Upper lobe of right lung (tissue), 1 donor: ENCODE results near the gene FRMD8. TPM values are rescaled to one million over a fixed set of nuclear protein-coding genes. Genes with fewer than 3 reads are reported as not detected.

Source experiments
- ATAC-seq: fragments of 200-7000 bp; cut with Tn5 transposase; one replicate; pipeline ENCODE4 v1.9.1; 2020; ENCODE audit warnings: mild to moderate bottlenecking, moderate library complexity
- DNase-seq: peaks from one replicate; pipeline ENCODE4 v3.0.0-alpha.2; 2020
- H3K27ac ChIP-seq: fragments of 200-600 bp; one replicate; pipeline ENCODE4 v1.8.0; 2022
- H3K27me3 ChIP-seq: fragments of 200-600 bp; one replicate; pipeline ENCODE4 v1.8.0; 2022; ENCODE audit warnings: mild to moderate bottlenecking
- H3K36me3 ChIP-seq: fragments of 200-600 bp; one replicate; pipeline ENCODE4 v1.8.0; 2022
- H3K4me1 ChIP-seq: fragments of 200-600 bp; one replicate; pipeline ENCODE4 v1.8.0; 2022
- H3K4me3 ChIP-seq: fragments of 200-600 bp; one replicate; pipeline ENCODE4 v1.8.0; 2022; ENCODE audit warnings: mild to moderate bottlenecking
- H3K9me3 ChIP-seq: fragments of 200-600 bp; one replicate; pipeline ENCODE4 v1.8.0; 2022
- CTCF ChIP-seq: fragments of 200-600 bp; IDR thresholded peaks from one replicate; pipeline ENCODE4 v1.8.0; 2022; ENCODE audit warnings: antibody characterized with exemption
- intact Hi-C: fragments of 100-400 bp; cut with DNase I; formaldehyde crosslinking; loops from one replicate; pipeline ENCODE4 v1.11.0; 2022
- total RNA-seq: library from RNA; stranded (reverse); fragmentation: NEBNext Ultra II Directional; extraction: Animal tissue kit (Norgen Biotek cat#: 25700); gene quantifications from one replicate; pipeline ENCODE4 v1.2.1, GENCODE V29; 2021
- donor health status: DM: no; HTN: yes; CAD: no; lungs with severe emphysema.

Gene FRMD8
- total RNA-seq, 1 donor from 2014 or later: 37.1 TPM

GRCh38 chr11:65390996-65391395 lies 4.6 kb downstream of the FRMD8 start:
- no peaks in the 10 kb centered on the region for H3K9me3 ChIP-seq
- no peak overlapping the region for H3K4me3 ChIP-seq
- ATAC-seq (peak; percentile 3), DNase-seq (no peak)
- H3K27me3 ChIP-seq: no peaks in the 10 kb centered on the region
- peaks cover 50% of the 10 kb centered on the region for H3K4me1 ChIP-seq
- TF ChIP-seq CTCF: peak; percentile 10
- intact Hi-C loops: no loop called here
- peaks cover 31% of the 10 kb centered on the region for H3K36me3 ChIP-seq
- peak overlapping the region; percentile 67 for H3K27ac ChIP-seq

- DNase-seq (no peak), ATAC-seq (no peak)
- H3K4me1 ChIP-seq: peaks cover 44% of the 10 kb centered on the region
- H3K4me3 ChIP-seq: no peak overlapping the region
- H3K9me3 ChIP-seq: no peaks in the 10 kb centered on the region
- intact Hi-C loops: no loop called here
- no peak overlapping the region for H3K27ac ChIP-seq
- H3K27me3 ChIP-seq: no peaks in the 10 kb centered on the region
- H3K36me3 ChIP-seq: peaks cover 44% of the 10 kb centered on the region
- TF ChIP-seq CTCF: no peak
These were observed 5.9 kb downstream of the FRMD8 start for GRCh38 chr11:65392186-65392829.

- no peak for ATAC-seq
- H3K4me1 ChIP-seq: peaks cover 38% of the 10 kb centered on the region
- H3K36me3 ChIP-seq: peaks cover 50% of the 10 kb centered on the region
- TF ChIP-seq CTCF: no peak
- no peak overlapping the region for H3K27ac ChIP-seq
- intact Hi-C loops: no loop called here
- no peaks in the 10 kb centered on the region for H3K9me3 ChIP-seq
- no peak overlapping the region for H3K4me3 ChIP-seq
- no peaks in the 10 kb centered on the region for H3K27me3 ChIP-seq
- no peak for DNase-seq
These were observed 6.5 kb downstream of the FRMD8 start for GRCh38 chr11:65392899-65393298.

- H3K27me3 ChIP-seq: no peaks in the 10 kb centered on the region
- ATAC-seq (no peak), DNase-seq (no peak)
- H3K4me3 ChIP-seq: no peak overlapping the region
- peaks cover 32% of the 10 kb centered on the region for H3K4me1 ChIP-seq
- peaks cover 57% of the 10 kb centered on the region for H3K36me3 ChIP-seq
- H3K9me3 ChIP-seq: no peaks in the 10 kb centered on the region
- no peak overlapping the region for H3K27ac ChIP-seq
- intact Hi-C loops: no loop called here
- TF ChIP-seq CTCF: no peak
These were observed 7.2 kb downstream of the FRMD8 start for GRCh38 chr11:65393513-65394079.

GRCh38 chr11:65394125-65394536 lies 7.7 kb downstream of the FRMD8 start:
- Histone ChIP-seq H3K9me3 (no peaks in the 10 kb centered on the region), H3K4me1 (peaks cover 26% of the 10 kb centered on the region), H3K4me3 (no peak overlapping the region), H3K27ac (no peak overlapping the region), H3K36me3 (peaks cover 61% of the 10 kb centered on the region), H3K27me3 (no peaks in the 10 kb centered on the region)
- DNase-seq (peak; percentile 48), ATAC-seq (no peak)
- intact Hi-C loops: no loop called here
- TF ChIP-seq CTCF: no peak
